Activated CD8-positive, alpha-beta memory T cell treated with anti-CD3 and anti-CD28 coated beads, Interleukin-2, amount 10 ng/mL, durations not matched to agents 7 days and 5 days (primary cell): ENCODE results near the gene DPM2. TPM values are rescaled to one million over a fixed set of nuclear protein-coding genes. Genes with fewer than 3 reads are reported as not detected.

ENCODE experiments used
- ATAC-seq: fragments of 150-1000 bp; cut with Tn5 transposase; one replicate; pipeline ENCODE4 v1.10.0; 2021; ENCODE audit warnings: moderate library complexity
- CTCF ChIA-PET: fragments of 350-600 bp; sonication (Branson Sonifier 250); formaldehyde crosslinking; loops from one replicate; lab custom pipeline; 2021; ENCODE audit warnings: antibody characterized with exemption; lab: Charles Lee
- DNase-seq: peaks from one replicate; pipeline ENCODE4 v3.0.0-alpha.2; 2020
- H3K27ac Mint-ChIP-seq: one replicate; pipeline ENCODE4 v1.8.0; 2021; ENCODE audit warnings: mild to moderate bottlenecking, mixed read lengths
- H3K27me3 Mint-ChIP-seq: one replicate; pipeline ENCODE4 v1.8.0; 2021; ENCODE audit warnings: mixed read lengths
- H3K36me3 Mint-ChIP-seq: one replicate; pipeline ENCODE4 v1.8.0; 2021; ENCODE audit warnings: mild to moderate bottlenecking, mixed read lengths
- H3K4me1 Mint-ChIP-seq: one replicate; pipeline ENCODE4 v1.8.0; 2021; ENCODE audit warnings: mixed read lengths
- H3K4me3 Mint-ChIP-seq: one replicate; pipeline ENCODE4 v1.8.0; 2021; ENCODE audit warnings: mild to moderate bottlenecking, moderate library complexity, mixed read lengths
- H3K9me3 Mint-ChIP-seq: one replicate; pipeline ENCODE4 v1.8.0; 2022; ENCODE audit warnings: low read depth, mixed read lengths
- total RNA-seq, 2 experiments: library from RNA; stranded (reverse); gene quantifications; one replicate each; pipeline ENCODE4 v1.2.3, GENCODE V29; 2021

Gene DPM2
- total RNA-seq, 2 experiments from 2014 or later = 51.4 to 53.5 TPM

DNA sequence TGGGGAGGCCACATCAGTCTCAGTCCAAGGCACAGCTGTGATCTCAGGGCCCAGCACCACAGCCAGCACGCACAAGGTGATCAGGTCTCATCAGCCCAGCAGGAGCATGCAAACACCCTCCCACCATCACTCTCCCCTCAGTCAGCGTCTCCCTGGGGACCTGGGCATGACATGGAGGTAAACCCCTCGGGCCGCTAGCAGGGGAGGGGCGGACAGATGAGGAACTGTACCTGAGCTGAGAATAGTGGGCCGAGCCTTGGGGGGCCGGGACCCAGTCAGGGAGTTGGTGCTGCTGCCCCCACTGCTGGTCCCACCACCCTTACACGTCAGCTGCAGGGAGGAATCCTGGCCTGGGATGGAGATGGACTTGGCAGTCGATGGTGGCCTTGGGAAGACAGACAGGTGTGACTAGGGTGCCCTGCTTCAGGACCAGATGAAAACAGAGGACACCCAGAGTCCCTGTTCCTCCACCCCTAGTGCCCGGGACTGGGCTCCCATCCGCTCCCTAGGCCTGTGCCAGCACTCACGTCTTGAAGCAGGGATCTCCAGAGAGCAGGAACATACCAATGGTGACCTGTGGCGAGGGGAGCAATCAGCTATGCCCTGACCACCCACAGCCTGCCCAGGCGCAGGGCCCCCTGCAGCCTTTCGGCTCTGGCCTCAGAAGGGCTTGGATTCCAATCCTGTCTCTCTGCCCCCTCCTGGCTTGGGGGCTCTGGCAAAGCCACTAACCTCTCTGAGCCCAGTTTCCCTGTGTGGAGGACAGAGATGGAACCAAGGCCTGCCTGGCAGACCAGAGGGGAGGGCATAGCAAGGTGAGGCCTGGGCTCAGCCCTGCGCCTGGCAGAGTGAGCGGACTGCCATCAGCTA is 10.4 kb upstream of the DPM2 start:
- no peak for DNase-seq
- Mint-ChIP-seq H3K4me3 (no peak overlapping the region), H3K36me3 (peaks cover 9% of the 10 kb centered on the region), H3K4me1 (peaks cover 21% of the 10 kb centered on the region), H3K9me3 (no peaks in the 10 kb centered on the region), H3K27ac (no peak overlapping the region), H3K27me3 (no peaks in the 10 kb centered on the region)
- CTCF ChIA-PET = interaction anchor here (1.3 to 13.2 kb wide), 4 partner anchors 8 to 170 kb away, joined by 3 to 347 read pairs (median 4); no protein-coding TSS in a partner anchor
- ATAC-seq = no peak

- no peak for ATAC-seq
- no peak for DNase-seq
- Mint-ChIP-seq H3K4me3 (no peak overlapping the region), H3K36me3 (peaks cover 15% of the 10 kb centered on the region), H3K4me1 (peaks cover 22% of the 10 kb centered on the region), H3K9me3 (no peaks in the 10 kb centered on the region), H3K27me3 (no peaks in the 10 kb centered on the region), H3K27ac (no peak overlapping the region)
- CTCF ChIA-PET = interaction anchor here (1.3 to 13.2 kb wide), 4 partner anchors 9 to 87 kb away, joined by 3 to 347 read pairs (median 4); no protein-coding TSS in a partner anchor
Observed at GRCh38 chr9:127946728-127947127, 9.1 kb upstream of the DPM2 start.

- CTCF ChIA-PET = interaction anchor here (1.3 to 13.2 kb wide), 4 partner anchors 10 to 88 kb away, joined by 3 to 347 read pairs (median 4); no protein-coding TSS in a partner anchor
- H3K9me3 Mint-ChIP-seq = no peaks in the 10 kb centered on the region
- no peaks in the 10 kb centered on the region for H3K27me3 Mint-ChIP-seq
- no peak overlapping the region for H3K27ac Mint-ChIP-seq
- peaks cover 15% of the 10 kb centered on the region for H3K36me3 Mint-ChIP-seq
- H3K4me1 Mint-ChIP-seq = peaks cover 22% of the 10 kb centered on the region
- DNase-seq = no peak
- ATAC-seq = no peak
- H3K4me3 Mint-ChIP-seq = no peak overlapping the region
Observed at GRCh38 chr9:127945942-127946341, 8.3 kb upstream of the DPM2 start.

DNA sequence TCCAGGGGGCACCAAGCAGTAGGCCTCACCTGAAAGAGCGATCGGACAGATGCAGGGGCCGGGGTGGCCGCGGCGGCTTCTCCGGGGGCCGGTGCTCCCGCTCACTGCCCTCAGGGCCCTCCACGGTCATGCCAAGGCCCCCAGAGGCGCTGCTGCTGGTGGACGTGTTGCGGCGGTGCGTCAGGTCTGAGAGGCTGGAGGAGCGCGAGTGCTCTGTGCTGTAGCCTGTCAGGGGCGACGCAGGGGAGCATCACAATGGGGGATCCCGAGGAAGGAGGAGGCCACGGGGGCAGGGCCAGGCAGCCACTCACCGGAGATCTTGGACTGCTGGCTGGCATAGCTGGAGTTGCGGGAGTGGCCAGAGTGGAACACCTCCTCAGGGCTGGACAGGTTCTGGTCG is 7.7 kb upstream of the DPM2 start:
- Mint-ChIP-seq H3K36me3 (peaks cover 15% of the 10 kb centered on the region), H3K9me3 (no peaks in the 10 kb centered on the region), H3K4me3 (no peak overlapping the region), H3K4me1 (peaks cover 21% of the 10 kb centered on the region), H3K27me3 (no peaks in the 10 kb centered on the region), H3K27ac (no peak overlapping the region)
- DNase-seq = no peak
- CTCF ChIA-PET = interaction anchor here (1.3 to 13.2 kb wide), 7 partner anchors 9 to 172 kb away, joined by 3 to 347 read pairs (median 23); partner anchors contain the start of gene EEIG1
- no peak for ATAC-seq

- CTCF ChIA-PET = interaction anchor here (0.8 to 13.2 kb wide), 19 partner anchors 10 to 173 kb away, joined by 3 to 347 read pairs (median 9); partner anchors contain the start of genes EEIG1 and PIP5KL1
- no peak overlapping the region for H3K4me3 Mint-ChIP-seq
- no peak overlapping the region for H3K27ac Mint-ChIP-seq
- ATAC-seq (no peak), DNase-seq (no peak)
- H3K36me3 Mint-ChIP-seq = peaks cover 15% of the 10 kb centered on the region
- H3K9me3 Mint-ChIP-seq = no peaks in the 10 kb centered on the region
- peaks cover 16% of the 10 kb centered on the region for H3K4me1 Mint-ChIP-seq
- H3K27me3 Mint-ChIP-seq = no peaks in the 10 kb centered on the region
Observed at GRCh38 chr9:127944586-127945218, 7.0 kb upstream of the DPM2 start.

GRCh38 chr9:127943731-127944144 is 6.1 kb upstream of the DPM2 start:
- no peaks in the 10 kb centered on the region for H3K9me3 Mint-ChIP-seq
- peaks cover 15% of the 10 kb centered on the region for H3K36me3 Mint-ChIP-seq
- H3K4me1 Mint-ChIP-seq = peaks cover 15% of the 10 kb centered on the region
- CTCF ChIA-PET = interaction anchor here (0.7 to 13.2 kb wide), 38 partner anchors 9 to 181 kb away, joined by 3 to 347 read pairs (median 4); partner anchors contain the start of genes EEIG1, NAIF1, PIP5KL1 and SLC25A25
- no peak overlapping the region for H3K27ac Mint-ChIP-seq
- no peak overlapping the region for H3K4me3 Mint-ChIP-seq
- no peaks in the 10 kb centered on the region for H3K27me3 Mint-ChIP-seq
- DNase-seq (peak; percentile 86), ATAC-seq (peak; percentile 77)

DNA sequence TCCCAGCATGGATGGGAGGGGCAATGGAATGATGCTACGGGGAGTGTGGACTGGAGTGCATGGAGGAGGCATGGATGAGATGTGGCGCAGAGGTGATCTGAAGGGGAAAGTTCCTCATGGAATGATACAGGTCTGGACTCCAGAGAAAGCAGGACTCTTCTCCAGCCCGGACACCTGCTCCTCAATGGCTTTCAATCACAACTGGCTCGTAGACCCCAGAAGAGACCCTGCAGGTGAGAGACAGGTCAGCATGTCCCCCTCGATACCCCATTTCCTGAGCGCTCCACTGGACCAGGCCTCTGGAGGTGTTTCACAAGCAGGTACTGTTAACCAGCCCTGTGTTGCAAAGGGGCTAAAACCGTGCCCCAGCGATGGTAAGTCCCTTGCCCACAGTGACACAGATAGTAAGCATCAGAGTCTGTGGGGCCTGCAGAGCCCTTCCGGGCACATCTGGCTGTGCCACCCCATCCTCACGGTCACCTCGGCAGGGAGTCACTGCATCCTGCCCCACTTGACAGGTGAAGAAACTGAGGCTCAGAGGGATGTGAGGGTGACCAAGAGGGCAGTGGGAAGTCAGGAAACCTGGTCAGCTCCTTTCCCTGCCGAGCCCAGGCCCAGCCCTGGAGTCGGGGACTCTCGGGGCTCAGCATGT is 5.5 kb upstream of the DPM2 start:
- Mint-ChIP-seq H3K36me3 (peaks cover 15% of the 10 kb centered on the region), H3K9me3 (no peaks in the 10 kb centered on the region), H3K4me3 (no peak overlapping the region), H3K4me1 (peaks cover 16% of the 10 kb centered on the region), H3K27ac (no peak overlapping the region), H3K27me3 (no peaks in the 10 kb centered on the region)
- CTCF ChIA-PET = interaction anchor here (0.7 to 13.2 kb wide), 52 partner anchors 8 to 186 kb away, joined by 3 to 347 read pairs (median 4); partner anchors contain the start of genes EEIG1, NAIF1, PIP5KL1 and SLC25A25
- DNase-seq (no peak), ATAC-seq (no peak)

DNA sequence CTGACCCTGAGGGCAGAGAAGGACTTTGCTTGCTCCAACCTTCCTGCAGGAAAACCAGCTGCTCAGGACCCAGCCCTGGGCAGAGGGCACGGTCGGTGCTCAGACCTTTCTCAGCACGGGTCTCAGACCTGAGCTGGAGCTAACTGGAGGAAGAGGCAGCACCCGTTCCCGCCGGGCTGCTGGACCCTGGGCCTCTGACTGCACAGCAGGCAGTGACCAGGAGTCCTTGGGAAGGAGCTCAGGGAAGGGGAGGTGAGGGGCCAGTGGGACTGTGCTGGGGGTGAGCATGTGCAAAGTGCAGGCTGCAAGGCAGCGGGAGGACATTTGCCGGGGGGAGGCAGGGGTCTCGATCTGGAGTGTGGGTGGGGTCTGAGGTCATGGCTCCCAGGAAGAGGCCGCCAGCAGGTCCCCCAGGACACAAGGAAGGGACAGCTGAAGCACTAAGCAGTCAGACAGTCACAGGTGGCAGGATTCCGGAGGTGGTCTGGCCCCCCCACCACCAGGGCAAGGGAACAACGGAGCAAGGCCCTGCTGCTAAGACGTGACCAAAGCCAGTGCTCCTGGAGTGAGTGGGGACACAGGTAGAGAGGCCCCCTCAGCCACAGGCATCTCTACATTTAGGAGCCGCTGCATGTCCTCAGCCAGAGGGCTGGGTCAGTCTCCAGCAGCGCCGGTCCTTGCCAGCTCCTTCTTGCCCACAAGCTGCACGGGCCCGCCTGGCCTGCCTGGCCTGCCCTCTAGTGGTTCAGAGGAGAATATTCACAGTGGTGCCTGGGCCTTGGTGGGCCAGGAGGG is 4.8 kb upstream of the DPM2 start:
- ATAC-seq = peak; percentile 54
- peak overlapping the region; percentile 32 for H3K27ac Mint-ChIP-seq
- peaks cover 2% of the 10 kb centered on the region for H3K27me3 Mint-ChIP-seq
- peak; percentile 66 for DNase-seq
- H3K9me3 Mint-ChIP-seq = no peaks in the 10 kb centered on the region
- peaks cover 20% of the 10 kb centered on the region for H3K4me1 Mint-ChIP-seq
- H3K36me3 Mint-ChIP-seq = peaks cover 17% of the 10 kb centered on the region
- H3K4me3 Mint-ChIP-seq = no peak overlapping the region
- CTCF ChIA-PET = interaction anchor here (0.6 to 13.2 kb wide), 47 partner anchors 8 to 207 kb away, joined by 3 to 347 read pairs (median 4); partner anchors contain the start of genes EEIG1, ENG, NAIF1 and PIP5KL1

DNA sequence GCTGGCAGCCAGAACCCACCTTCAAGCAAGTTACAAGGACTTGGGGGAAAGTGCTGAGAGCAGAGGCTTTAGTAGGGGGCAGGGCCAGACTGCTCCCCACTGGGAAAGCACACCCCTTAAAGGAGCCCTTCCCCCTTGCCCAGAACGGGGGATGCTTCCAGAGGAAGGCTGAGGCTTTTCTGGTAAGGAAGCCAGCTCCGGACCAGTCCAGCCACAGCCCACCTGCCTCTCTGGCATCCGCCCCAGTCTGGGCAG is 4.2 kb upstream of the DPM2 start:
- CTCF ChIA-PET = interaction anchor here (0.9 to 13.2 kb wide), 23 partner anchors 8 to 207 kb away, joined by 3 to 347 read pairs (median 4); partner anchors contain the start of genes EEIG1, PIP5KL1 and TOR2A
- Mint-ChIP-seq H3K36me3 (peaks cover 17% of the 10 kb centered on the region), H3K4me3 (no peak overlapping the region), H3K4me1 (peaks cover 23% of the 10 kb centered on the region), H3K27ac (no peak overlapping the region), H3K27me3 (peaks cover 2% of the 10 kb centered on the region), H3K9me3 (no peaks in the 10 kb centered on the region)
- DNase-seq = no peak
- no peak for ATAC-seq

DNA sequence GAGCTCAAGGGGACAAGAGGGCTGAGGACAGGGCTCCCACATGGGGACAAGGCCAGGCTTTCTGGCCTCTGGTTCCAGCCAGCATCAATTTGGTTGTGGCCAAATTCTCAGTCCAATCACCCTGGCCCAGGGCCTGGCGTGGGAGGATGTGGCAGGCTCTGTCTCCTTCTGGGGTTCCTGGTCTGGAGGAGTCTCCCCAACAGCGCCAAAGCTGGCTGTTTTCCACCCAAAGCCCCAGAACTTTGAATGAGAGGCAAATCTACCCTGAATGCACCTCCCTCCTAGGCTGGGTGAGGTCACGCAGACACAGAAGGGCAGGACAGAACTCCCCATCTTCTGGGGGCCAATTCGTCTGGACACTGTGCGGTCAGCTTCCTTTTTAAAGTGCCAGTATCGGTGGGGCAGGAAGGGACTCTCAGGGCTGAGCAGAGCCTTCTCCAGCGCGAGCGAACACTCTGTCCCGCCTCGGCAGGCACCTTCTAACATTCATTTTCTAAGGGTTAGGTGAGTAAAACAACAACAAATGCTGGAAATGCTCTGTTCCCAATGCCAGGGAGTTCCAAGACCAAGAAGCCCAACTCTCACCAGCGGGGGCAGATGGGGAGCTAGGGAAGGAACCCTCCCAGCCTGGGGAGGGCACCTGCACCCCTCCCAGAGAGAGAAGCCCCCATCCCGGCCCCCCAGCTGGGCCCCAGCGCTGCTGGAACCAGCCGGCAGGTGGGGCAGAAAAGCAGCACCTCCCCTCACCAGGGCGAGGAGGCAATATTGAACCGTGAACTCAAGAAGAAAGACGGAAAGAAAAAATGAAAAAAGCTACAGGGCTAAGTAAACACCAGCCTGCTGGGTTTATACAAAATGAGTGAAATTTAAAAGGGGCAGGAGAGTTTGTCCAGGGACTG is 3.7 kb upstream of the DPM2 start:
- Mint-ChIP-seq H3K27ac (no peak overlapping the region), H3K4me1 (peaks cover 29% of the 10 kb centered on the region), H3K36me3 (peaks cover 18% of the 10 kb centered on the region), H3K27me3 (peaks cover 2% of the 10 kb centered on the region), H3K4me3 (no peak overlapping the region), H3K9me3 (no peaks in the 10 kb centered on the region)
- no peak for ATAC-seq
- CTCF ChIA-PET = interaction anchor here (0.6 to 13.2 kb wide), 20 partner anchors 9 to 206 kb away, joined by 3 to 347 read pairs (median 4); partner anchors contain the start of genes EEIG1, NAIF1 and TOR2A
- DNase-seq = no peak

- CTCF ChIA-PET = interaction anchor here (0.6 to 13.2 kb wide), 7 partner anchors 10 to 126 kb away, joined by 3 to 347 read pairs (median 13); partner anchors contain the start of genes EEIG1 and NAIF1
- no peak overlapping the region for H3K4me3 Mint-ChIP-seq
Observed at GRCh38 chr9:127940593-127940992, 2.9 kb upstream of the DPM2 start.

More at GRCh38 chr9:127940593-127940992, 2.9 kb upstream of the DPM2 start:
- Mint-ChIP-seq H3K9me3 (no peaks in the 10 kb centered on the region), H3K27me3 (peaks cover 2% of the 10 kb centered on the region), H3K36me3 (peaks cover 24% of the 10 kb centered on the region), H3K4me1 (peaks cover 36% of the 10 kb centered on the region), H3K27ac (no peak overlapping the region)
- ATAC-seq (no peak), DNase-seq (no peak)
